Activated gamma-delta T cell treated with Interleukin-2 at 50 U/mL for 16 hours (primary cell): ENCODE results near the gene ZNF624.
"Not testable (repeated sequence)": the region's sequence is repeated elsewhere in the genome, so short reads cannot be mapped to it uniquely, and the experiment has no call there.

Experiments
- DNase-seq: peaks from one replicate; pipeline ENCODE4 v3.0.0-alpha.2; 2020

ZNF624 gene

DNA sequence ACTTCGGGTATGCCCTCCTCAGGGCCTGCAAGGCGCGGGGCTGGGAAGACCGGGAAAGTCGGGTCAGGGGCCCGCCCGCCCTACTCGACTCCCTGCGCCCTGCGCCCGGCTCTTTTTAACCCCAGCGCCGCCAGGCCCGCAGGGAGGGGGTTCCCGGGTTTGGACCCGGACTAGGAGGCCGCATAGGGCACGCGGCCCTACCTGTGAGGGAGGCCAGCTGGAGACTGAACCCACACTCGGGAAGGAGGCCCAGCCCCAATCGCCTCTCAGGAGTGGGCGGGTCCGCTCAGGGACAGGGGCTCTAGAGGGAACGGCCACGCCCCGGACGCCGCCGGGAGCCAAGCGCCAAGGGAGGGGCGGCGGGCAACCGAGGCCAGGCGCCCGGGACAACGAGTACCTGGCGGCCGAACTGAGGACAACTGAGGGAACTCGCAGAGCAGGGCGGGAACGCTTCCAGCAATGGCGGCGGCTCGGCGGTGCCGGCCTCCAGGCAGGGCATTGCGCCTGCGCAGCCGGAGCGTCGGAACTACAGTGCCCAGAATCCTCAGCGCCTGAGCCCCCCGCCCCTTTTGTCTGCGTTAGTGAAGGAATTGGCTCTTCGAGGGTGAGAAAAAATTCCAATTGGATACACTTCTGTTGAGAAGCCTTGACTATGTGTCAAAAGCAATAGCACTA, at the start of gene ZNF624:
ZNF624 (minus strand) TSS at position 484 of the 675 bp plus-strand sequence.
- peak; percentile 82 for DNase-seq

DNA sequence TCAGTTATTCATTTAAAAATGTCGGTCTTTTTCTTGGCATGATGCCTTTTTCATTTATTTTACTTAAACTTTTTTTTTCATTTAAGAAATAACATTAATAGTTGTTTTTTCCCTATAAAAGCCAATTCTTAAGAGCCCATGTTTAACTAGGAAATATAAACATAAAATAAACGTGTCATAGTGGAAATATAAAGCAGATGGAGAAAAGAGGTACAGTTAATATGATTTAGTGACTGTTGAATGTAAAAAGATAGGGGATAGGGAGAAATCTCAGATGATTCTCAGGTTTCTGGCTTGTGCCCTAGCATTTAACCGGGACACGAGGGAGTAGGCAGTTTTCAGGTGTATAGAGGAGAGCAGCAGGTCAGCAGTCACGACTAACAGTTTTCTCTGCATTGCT, 44.0 kb upstream of the ZNF624 start:
- not testable (repeated sequence) for DNase-seq

DNA sequence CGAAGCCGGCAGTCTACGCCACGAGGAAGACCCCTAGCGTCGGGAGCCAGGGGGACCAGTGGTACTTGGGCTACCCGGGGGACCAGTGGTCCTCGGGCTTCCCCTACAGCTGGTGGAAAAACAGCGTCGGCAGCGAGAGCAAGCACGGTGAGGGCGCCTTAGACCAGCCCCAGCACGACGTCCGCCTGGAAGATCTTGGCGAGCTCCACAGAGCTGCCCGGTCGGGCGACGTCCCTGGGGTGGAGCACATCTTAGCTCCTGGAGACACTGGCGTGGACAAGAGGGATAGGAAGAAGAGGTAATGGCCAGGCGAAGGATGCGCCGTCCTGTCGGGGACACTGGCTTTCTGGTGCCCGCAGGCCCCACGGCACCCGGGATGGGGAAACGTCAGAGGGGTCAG, 36.8 kb upstream of the ZNF624 start:
- not testable (repeated sequence) for DNase-seq

DNA sequence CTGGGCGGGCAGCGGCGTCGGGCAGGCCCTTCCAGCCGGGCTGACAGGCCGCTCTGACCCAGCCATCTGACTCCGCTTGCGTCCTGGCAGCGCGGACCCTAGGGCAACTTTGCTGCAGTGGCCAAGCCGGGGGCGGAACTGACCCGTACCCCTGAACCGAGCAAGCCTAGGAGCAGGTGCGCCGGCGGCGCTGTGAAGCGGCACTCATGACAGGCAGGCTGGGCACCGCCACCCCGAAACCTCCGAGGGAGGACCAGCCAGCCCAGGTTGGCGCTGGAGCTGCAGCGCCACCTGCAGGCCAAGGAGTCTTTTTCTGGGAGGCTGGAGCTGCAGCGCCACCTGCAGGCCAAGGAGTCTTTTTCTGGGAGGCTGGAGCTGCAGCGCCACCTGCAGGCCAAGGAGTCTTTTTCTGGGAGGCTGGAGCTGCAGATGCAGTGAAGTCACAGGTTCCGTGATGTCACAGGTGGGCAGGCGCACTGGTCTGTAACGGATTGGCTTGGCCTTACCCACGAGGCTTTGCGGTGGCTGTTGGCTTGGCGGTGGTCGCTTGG, 36.2 kb upstream of the ZNF624 start, which contains the start of gene CCDC144A:
CCDC144A (plus strand) TSS at position 511 of the 551 bp plus-strand sequence. CDS start 160 bp downstream, outside the sequence.
- DNase-seq, result not testable (repeated sequence)

DNA sequence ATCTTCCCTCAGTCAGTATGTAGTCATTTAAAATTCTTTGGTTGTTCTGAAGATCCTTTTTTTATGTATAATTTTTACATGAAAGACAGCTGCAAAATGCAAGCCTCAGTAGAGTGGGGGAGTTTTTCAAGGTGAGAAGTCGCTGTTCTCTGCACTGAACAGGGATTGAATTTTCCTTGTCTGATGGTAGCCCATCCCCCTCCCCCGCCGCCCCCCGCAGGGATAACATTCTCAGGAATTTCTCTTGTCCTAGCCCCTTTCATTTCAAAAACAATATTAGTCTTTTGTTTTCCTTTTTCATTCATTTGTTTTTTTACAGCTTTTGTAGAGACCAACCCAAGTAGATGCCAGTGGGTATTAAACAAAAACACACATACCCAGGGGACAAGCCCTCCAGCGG, 33.5 kb upstream of the ZNF624 start:
- not testable (repeated sequence) for DNase-seq

DNA sequence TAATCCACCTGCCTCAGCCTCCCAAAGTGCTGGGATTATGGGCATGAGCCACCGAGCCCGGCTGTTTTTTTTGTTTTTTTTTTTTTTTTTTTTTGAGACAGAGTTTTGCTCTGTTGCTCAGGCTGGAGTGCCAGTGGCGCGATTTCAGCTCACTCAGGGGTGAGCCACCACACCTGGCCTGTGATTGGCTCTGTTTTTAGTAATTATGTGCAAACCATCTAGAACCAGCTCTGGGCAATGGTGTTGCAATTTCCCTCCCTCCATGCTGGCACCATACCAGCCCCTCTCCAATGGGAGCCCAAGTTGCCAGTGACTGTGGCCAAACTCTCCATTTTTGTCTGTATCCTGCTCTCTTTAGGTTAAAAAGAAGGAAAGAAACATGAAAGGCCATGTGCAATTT, 32.4 kb upstream of the ZNF624 start:
- not testable (repeated sequence) for DNase-seq

DNA sequence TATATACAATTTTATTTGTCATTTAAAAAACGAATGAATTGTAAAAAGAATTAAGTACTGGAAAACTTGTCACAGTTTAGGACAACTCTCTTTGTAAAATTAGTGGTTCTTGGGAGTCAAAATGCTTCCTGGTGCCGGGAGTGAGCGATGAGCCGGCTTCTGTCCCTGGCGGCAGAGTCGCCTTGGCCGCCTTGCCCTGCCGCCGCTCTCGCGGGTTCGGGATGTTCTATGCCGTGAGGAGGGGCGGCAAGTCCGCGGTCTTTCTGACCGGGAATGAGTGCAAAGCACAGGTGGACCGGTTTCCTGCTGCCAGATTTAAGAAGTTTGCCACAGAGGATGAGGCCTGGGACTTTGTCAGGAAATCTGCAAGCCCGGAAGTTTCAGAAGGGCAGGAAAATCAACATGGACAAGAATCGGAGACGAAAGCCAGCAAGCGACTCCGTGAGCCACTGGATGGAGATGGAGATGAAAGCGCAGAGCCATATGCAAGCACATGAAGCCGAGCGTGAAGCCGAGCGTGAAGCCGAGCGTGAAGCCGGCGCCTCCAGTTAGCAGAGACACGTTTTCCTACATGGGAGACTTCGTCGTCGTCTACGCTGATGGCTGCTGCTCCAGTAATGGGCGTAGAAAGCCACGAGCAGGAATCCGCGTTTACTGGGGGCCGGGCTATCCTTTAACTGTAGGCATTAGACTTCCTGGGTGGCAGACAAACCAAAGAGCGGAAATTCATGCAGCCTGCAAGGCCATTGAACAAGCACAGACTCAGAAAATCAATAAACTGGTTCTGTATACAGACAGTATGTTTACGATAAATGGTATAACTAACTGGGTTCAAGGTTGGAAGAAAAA, 29.9 kb upstream of the ZNF624 start:
- not testable (repeated sequence) for DNase-seq

DNA sequence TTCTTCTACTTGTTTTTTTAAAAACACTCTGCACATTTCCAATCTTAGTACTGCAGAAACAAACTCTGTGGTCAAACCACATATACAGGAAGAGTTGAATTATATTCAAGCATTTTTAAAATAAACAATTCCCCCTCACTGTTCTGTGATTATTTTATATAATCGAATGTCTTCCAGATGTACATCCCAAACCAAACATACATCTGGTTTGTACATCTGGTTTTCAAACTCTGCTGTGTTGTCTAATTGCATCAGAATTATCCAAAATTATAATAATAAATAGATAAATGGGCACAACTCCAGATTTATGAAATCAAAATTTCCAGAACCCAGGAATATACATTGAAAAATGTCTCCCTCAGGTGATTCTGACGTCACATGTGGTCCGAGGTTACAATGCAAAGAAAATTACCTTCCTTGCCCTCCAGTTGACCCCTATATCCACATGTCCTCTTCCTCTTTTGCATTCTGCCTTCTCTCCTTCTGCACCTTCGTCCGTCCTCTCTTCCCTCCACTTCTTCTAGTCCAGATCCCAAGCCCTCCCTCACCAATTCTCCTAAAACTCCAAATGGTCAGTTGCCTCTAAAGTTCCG, 23.1 kb upstream of the ZNF624 start:
- DNase-seq, result no peak

DNA sequence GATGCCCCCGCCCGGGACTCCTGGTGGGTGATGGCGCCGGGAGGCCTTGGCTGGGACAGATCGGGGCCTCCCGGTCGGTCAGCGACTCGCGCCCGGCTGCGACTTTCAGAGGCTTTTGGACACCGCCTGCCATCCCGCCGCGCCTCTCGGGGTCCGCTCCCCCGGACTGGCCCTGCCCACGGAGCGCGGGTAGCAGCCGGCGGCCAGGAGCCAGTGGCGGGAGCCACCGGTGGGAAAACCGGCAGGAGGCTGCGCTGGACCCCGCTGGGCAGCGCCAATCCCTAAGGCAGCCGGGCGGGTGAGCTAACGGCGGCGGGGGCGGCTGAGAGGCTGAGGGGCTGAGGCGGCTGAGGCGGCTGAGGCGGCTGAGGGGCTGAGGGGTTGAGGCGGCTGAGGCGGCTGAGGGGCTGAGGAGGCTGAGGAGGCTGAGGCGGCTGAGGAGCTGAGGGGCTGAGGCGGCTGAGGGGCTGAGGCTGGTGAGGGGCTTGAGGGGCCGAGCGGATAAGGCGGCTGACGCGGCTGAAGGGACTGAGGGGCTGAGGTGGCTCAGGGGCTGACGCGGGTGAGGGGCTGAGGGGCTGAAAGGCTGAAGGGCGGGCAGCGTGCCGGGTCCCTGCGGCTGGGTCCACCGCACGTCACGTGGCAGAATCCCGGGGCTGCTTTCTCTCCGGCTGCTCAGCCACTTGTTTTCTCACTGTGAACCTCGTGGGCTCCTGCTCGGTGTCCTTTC, 13.4 kb upstream of the ZNF624 start:
- not testable (repeated sequence) for DNase-seq

DNA sequence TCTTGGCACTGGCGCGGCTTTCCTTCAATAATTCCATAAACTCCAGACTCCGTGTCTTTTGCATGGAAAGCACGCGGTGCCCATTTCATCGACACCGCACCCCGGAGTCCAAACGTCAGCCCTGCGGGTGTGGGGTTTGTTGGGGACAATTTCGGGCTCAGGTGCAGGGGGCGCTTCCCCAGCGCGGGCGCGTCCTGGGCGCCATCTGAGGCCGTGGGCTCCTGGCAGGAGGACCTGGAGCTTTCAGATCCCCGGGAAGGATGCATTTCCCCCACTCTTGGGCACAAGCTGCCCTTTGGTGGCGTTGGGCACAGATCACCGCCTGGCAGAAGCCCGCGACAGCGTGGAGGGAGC, 12.9 kb upstream of the ZNF624 start:
- DNase-seq, result not testable (repeated sequence)

DNA sequence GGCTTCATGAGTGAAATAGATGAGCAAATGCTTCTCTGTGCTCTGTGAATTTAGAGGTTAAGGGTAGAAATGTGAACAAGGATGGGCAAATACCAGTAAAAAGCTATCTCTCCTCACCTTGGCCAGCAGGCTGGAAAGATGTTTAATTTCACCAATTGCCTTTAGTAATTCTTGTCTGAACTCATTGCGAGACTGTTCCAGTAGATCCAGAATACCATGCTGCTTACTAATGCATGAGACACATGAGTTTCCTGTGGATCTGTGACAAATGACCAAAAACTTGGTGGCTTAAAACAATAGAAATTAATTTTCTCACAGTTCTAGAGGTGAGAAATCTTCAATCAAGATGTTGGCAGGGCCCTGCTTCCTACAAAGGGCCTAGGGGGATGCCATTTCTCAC, 9.3 kb upstream of the ZNF624 start:
- no peak for DNase-seq

DNA sequence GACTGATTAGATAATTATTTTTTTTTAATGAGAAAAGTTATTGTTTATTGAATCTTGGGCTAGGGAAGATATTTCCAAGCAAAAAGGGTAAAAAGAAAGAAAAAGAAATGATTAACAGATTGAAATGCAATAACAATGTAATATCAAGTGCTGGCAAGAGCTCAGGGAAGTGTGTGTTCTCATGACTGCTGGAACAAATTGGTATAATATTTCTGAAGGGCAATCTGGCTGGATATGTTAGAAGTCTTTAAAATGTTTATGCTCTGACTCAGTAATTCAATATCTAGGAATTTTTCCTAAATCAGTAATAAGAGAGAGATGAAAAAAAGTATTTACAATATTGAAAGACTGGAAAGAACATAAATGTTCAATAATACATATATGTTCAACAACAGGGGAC, 7.6 kb upstream of the ZNF624 start:
- no peak for DNase-seq

DNA sequence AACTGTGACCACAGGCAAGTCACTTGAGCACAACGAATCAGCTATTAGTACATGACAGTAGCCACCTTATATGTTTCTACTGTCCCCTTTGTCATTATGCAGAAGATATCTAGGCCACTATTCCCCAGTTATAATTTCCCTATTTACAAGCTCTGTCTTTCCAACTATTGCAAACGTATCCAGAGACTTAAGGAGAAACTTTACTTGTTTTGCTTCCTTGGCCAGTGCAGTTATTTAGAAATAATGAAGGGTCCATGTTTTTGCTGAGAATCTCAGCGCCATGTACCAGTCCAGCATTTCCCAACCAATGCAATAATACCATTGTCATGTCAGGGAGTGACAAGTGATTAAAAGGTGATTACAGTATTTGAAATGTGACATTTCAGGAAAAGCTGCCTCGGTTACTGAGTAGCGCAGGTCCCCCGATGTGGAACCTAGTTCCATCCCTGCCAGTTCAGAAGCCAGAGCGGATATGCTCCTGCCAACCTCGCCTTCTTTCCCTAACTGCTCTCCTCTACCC, 743 bp downstream of the ZNF624 start:
- DNase-seq, result no peak

DNA sequence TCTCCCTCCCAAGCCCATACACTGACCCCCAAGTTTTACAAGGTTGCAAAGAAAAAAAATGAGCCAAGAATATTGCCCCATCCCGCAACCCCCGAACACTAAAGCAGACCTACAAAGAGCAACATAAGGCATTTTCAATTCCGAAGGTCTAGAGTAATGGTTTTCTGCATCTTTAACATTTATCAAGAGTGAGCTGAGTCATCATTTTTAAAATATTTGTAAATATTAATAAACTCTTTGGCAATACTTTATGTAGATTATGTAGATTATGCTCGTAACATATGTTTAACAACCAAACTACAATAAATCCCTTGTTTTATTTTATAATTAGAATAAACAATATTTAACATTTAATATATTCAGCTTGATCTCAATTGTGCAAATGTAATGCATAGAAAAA, 1.4 kb downstream of the ZNF624 start:
- no peak for DNase-seq

DNA sequence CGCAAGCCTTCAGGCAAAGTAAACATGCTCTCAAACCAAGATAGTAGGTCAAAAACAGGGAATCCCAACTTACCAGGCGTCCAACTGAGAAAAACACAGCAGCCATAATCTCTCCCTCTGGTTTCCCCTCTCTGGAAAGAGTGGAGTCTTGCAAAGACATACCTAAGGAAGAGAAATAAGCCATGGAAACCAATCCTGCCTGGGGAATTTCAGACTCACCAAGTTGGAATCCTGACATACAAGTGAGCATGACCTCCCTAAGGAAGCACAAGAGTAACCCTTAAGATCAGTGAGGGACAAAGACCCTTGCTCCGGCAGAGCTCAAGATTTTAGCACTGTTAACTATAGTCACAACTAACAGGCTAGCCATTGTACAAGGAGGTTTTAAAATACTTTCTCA, 4.1 kb downstream of the ZNF624 start:
- no peak for DNase-seq

DNA sequence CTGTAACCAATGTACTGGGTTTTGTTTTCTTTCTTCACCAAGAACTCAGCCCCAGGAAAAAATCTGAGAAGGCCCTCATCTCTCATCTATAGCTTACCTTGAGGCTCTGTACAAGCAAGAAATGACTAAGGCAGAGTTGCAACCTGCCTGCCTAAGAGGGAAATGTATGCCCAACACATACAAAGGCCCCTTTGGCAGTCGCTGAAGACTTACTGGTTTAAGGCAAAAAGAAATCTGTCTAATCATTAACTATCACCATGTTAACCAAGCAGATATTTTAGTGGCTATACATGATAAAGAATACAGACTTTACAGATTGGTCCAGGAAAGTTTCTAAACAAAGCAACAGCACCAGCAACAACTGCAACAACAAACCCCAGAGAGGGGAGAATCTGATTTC, 14.2 kb downstream of the ZNF624 start:
- DNase-seq, result no peak

DNA sequence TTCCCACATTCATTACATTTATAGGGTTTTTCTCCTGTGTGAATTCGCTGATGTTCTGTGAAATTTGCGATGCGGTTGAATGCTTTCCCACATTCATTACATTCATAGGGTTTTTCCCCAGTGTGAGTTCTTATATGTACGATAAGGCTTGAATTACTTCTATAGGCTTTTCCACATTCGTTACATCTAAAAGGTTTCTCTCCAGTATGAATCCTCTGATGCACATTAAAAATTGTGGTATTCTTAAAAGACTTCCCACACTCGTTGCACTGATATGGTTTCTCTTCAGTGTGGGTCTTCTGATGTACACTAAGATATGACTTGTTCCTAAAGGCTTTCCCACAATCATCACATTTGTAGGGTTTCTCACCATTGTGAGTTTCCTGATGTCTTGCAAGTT, 30.4 kb downstream of the ZNF624 start:
- DNase-seq, result no peak

DNA sequence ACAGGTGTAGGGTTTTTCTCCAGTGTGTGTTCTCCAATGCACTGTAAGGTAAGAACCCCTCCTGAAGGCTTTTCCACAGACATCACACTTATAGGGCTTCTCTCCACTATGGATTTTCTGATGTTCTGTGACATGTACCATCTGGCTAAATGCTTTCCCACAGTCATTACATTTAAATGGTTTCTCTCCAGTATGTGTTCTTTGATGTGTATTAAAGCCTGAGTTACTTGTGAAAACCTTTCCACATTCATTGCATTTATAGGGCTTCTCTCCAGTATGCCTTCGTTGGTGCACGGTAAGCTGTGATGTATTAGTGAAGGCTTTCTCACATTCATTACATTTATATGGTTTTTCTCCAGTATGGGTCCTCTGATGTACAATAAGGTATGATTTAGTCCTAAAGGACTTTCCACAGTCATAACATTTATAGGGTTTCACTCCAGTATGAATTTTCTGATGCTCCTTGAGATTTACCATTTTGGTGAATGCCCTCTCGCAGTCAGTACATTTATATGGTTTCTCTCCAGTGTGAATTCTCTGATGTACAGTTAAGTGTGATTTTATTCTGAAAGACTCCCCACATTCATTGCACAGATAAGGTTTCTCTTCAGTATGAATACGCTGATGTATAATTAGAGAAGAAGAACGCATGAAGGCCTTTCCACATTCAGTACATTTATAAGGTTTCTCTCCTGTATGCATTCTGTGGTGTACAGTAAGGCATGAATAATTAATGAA, 30.9 kb downstream of the ZNF624 start:
- no peak for DNase-seq

DNA sequence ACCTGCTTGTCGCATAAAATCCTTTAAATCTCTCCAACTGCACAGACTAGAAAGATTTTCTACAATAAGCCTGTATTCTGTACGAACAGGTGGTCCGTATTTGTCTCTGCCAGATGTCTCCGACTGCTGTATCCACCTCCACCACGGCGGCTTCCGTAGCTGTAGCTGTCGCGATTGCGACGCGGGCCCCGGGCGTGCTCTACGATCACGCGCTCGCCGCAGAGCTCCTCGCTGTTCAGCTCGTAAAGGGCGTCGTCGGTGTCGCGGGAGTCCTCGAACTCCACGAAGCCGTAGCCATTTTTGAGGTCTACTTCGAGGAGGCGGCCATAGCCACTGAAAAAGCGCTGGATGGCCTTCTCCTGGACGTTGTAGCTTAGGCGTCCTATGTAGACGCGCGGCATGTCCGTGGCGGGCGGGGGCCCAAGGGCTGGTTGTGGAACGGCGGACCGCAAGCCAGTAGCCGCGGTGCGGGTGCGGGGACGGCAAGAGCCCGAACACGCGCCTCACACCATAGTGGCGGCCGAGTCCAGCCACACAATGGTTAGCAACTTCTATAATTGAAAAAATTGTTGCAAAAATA, 36.1 kb downstream of the ZNF624 start:
- DNase-seq, result no peak

DNA sequence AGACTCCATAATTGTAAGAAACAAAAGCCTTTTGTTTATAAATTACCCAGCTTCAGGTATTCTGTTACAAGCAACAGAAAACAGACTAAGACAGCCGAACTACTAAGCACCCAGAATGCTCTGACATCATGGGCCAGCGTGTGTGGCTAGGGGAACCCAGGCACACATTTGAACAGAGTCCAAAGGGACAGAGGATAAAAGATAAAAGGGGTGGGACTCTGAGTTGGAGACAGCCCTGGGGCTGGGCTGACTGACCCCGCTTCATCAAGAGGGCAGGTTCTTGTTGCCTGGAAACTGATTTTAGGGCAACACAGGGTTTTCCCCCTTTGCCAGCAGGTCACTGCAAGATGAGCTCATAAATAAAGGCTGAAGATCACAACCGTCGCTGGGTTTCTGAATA, 54.1 kb downstream of the ZNF624 start:
- no peak for DNase-seq

DNA sequence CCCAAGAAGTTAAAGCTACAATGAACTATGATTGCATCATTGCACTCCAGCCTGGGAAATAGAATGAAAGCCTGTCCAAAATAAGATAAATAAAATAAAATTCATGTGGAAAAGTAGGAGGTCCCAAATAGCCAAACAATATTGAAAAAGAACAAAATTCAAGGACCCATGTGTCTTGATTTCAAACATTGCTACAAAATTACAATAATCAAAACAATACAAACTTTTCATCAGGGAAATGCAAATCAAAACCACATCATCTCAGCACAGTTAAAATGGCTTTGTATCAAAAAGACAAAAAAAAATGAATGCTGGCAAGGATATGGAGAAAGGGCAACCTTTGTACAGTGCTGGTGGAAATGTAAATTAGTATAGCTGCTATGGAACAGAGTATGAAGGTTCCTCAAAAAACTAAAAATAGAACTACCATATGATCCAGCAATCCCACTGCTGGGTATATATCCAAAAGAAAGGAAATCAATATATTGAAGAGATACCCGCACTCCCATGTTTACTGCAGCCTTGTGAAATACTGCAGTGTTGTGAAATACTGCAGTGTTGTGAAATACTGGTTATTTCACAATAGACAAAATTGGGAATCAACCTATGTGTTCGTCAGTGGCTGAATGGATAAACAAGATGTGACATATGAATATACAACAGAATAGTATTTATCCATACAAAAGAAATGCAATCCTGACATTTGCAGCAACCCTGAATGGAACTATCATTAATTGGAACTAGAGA, 60.1 kb downstream of the ZNF624 start:
- no peak for DNase-seq
